IMR-90 (cell line): Measurements from ENCODE around the gene OR5W2. TPM values are rescaled to one million over a fixed set of nuclear protein-coding genes. Genes with fewer than 3 reads are reported as not detected.

Experiments
- microRNA-seq, 2 experiments: library from miRNA; stranded (forward) in 1 of 2; unstranded in 1 of 2; fragments of 10-50 nt in 1 of 2; fragments of <30 nt in 1 of 2; gene quantifications in 1 of 2; microRNA quantifications in 1 of 2; one replicate each; pipeline versions ENCODE3 to v1.1.0; 2013 to 2020; ENCODE audit not compliant: insufficient read depth in 1 of 2, insufficient read length in 1 of 2, unreplicated experiment in 1 of 2
- polyA plus RNA-seq, 3 experiments: library from polyadenylated mRNA; depleted of rRNA; stranded (reverse); fragments of >200 nt; gene quantifications; 2 replicates each; pipeline ENCODE4 v1.2.3, GENCODE V29; 2012; ENCODE audit warnings: low replicate concordance in 1 of 3
- small RNA-seq, 5 experiments: library from RNA; depleted of rRNA; stranded (forward); fragments of <200 nt; gene quantifications; one replicate each; pipeline ENCODE3, GENCODE V24; 2012
- total RNA-seq: library from RNA; depleted of rRNA; stranded (reverse); fragments of >200 nt; gene quantifications from 2 replicates; pipeline ENCODE4 v1.2.3, GENCODE V29; 2012; rRNA removed

The OR5W2 gene
- total and polyA plus RNA-seq, 2 of the 4 experiments (the other 2 are of a cell fraction), result not detected

Small RNAs within 50 kb of the gene (microRNA-seq; reads per million reads assigned to microRNA genes)
- gene AC036111.3 (ENCODE audit: insufficient read depth, insufficient read length), result not detected

Small RNAs within 50 kb of the gene (small RNA-seq; reads per million reads assigned to genes)
- gene AC036111.3, result 0 reads per million in 5 experiments

Other genes starting within 250 kb of the OR5W2 start
- not detected in 2 replicates for gene OR5D13, start 141.1 kb downstream of the OR5W2 start, total RNA-seq
- not detected in 2 replicates for gene OR5D13, start 141.1 kb downstream of the OR5W2 start, polyA plus RNA-seq (2012; rRNA removed)
- not detected in 2 replicates for gene OR5D14, start 119.0 kb downstream of the OR5W2 start, total RNA-seq
- not detected in 2 replicates for gene OR5D14, start 119.0 kb downstream of the OR5W2 start, polyA plus RNA-seq (2012; rRNA removed)
- not detected in 2 replicates for gene OR5L1, start 103.2 kb downstream of the OR5W2 start, total RNA-seq
- gene OR5L1, start 103.2 kb downstream of the OR5W2 start, polyA plus RNA-seq (2012; rRNA removed), result not detected in 2 replicates
- not detected in 2 replicates for gene OR5D18, start 95.0 kb downstream of the OR5W2 start, total RNA-seq
- gene OR5D18, start 95.0 kb downstream of the OR5W2 start, polyA plus RNA-seq (2012; rRNA removed), result not detected in 2 replicates
- not detected in 2 replicates for gene OR5L2, start 87.4 kb downstream of the OR5W2 start, total RNA-seq
- not detected in 2 replicates for gene OR5L2, start 87.4 kb downstream of the OR5W2 start, polyA plus RNA-seq (2012; rRNA removed)
- not detected in 2 replicates for gene OR5D16, start 75.8 kb downstream of the OR5W2 start, total RNA-seq
- not detected in 2 replicates for gene OR5D16, start 75.8 kb downstream of the OR5W2 start, polyA plus RNA-seq (2012; rRNA removed)
- gene TRIM51, start 31.3 kb downstream of the OR5W2 start, total RNA-seq, result not detected in 2 replicates
- gene TRIM51, start 31.3 kb downstream of the OR5W2 start, polyA plus RNA-seq (2012; rRNA removed), result not detected in 2 replicates
- gene OR5I1, start 21.8 kb upstream of the OR5W2 start, total RNA-seq, result not detected in 2 replicates
- gene OR5I1, start 21.8 kb upstream of the OR5W2 start, polyA plus RNA-seq (2012; rRNA removed), result not detected in 2 replicates
- gene OR10AG1, start 55.4 kb upstream of the OR5W2 start, total RNA-seq, result not detected in 2 replicates
- gene OR10AG1, start 55.4 kb upstream of the OR5W2 start, polyA plus RNA-seq (2012; rRNA removed), result not detected in 2 replicates
- not detected in 2 replicates for gene OR5F1, start 80.0 kb upstream of the OR5W2 start, total RNA-seq
- not detected in 2 replicates for gene OR5F1, start 80.0 kb upstream of the OR5W2 start, polyA plus RNA-seq (2012; rRNA removed)
- gene OR5AS1, start 113.1 kb upstream of the OR5W2 start, total RNA-seq, result not detected in 2 replicates
- not detected in 2 replicates for gene OR5AS1, start 113.1 kb upstream of the OR5W2 start, polyA plus RNA-seq (2012; rRNA removed)
- not detected in 2 replicates for gene OR8I2, start 178.7 kb upstream of the OR5W2 start, total RNA-seq
- not detected in 2 replicates for gene OR8I2, start 178.7 kb upstream of the OR5W2 start, polyA plus RNA-seq (2012; rRNA removed)
- not detected in 2 replicates for gene OR8H2, start 189.1 kb upstream of the OR5W2 start, total RNA-seq
- gene OR8H2, start 189.1 kb upstream of the OR5W2 start, polyA plus RNA-seq (2012; rRNA removed), result not detected in 2 replicates
- gene OR8H3, start 207.8 kb upstream of the OR5W2 start, total RNA-seq, result not detected in 2 replicates
- not detected in 2 replicates for gene OR8H3, start 207.8 kb upstream of the OR5W2 start, polyA plus RNA-seq (2012; rRNA removed)
- not detected in 2 replicates for gene OR8J3, start 225.6 kb upstream of the OR5W2 start, total RNA-seq
- not detected in 2 replicates for gene OR8J3, start 225.6 kb upstream of the OR5W2 start, polyA plus RNA-seq (2012; rRNA removed)
- gene OR8K5, start 245.7 kb upstream of the OR5W2 start, total RNA-seq, result not detected in 2 replicates
- gene OR8K5, start 245.7 kb upstream of the OR5W2 start, polyA plus RNA-seq (2012; rRNA removed), result not detected in 2 replicates